ENCODE data around the gene RASA3.

GRCh38 chr13:113928685-113929627 is 203.5 kb downstream of the RASA3 start:
- TF ChIP-seq, protein P1, sequence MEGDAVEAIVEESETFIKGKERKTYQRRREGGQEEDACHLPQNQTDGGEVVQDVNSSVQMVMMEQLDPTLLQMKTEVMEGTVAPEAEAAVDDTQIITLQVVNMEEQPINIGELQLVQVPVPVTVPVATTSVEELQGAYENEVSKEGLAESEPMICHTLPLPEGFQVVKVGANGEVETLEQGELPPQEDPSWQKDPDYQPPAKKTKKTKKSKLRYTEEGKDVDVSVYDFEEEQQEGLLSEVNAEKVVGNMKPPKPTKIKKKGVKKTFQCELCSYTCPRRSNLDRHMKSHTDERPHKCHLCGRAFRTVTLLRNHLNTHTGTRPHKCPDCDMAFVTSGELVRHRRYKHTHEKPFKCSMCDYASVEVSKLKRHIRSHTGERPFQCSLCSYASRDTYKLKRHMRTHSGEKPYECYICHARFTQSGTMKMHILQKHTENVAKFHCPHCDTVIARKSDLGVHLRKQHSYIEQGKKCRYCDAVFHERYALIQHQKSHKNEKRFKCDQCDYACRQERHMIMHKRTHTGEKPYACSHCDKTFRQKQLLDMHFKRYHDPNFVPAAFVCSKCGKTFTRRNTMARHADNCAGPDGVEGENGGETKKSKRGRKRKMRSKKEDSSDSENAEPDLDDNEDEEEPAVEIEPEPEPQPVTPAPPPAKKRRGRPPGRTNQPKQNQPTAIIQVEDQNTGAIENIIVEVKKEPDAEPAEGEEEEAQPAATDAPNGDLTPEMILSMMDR (conservative IDR thresholded peaks at IDR 0.05 in 1 of 2, IDR thresholded peaks at IDR 0.05 in 1 of 2; ENCODE audit: extremely low read depth in 1 of 2, insufficient read depth in 1 of 2, low read depth in 1 of 2, low read length in 2 of 2) = no peak
- TF ChIP-seq EZH2 (IDR thresholded peaks at IDR 0.05; ENCODE audit: borderline replicate concordance, low read length) = no peak
